Measurements from ENCODE around the gene PCYOX1L.

The PCYOX1L gene

GRCh38 chr5:149337736-149338135 lies 20.1 kb upstream of the PCYOX1L start:
- no peak for DNase-seq (ENCODE audit: low read depth)

GRCh38 chr5:149338364-149338763 lies 19.5 kb upstream of the PCYOX1L start:
- no peak for DNase-seq (ENCODE audit: low read depth)

- no peak for DNase-seq (ENCODE audit: low read depth)
Measured at GRCh38 chr5:149340920-149341319, 16.9 kb upstream of the PCYOX1L start.

GRCh38 chr5:149341876-149342275 lies 16.0 kb upstream of the PCYOX1L start:
- no peak for DNase-seq (ENCODE audit: low read depth)

- DNase-seq (ENCODE audit: low read depth): no peak
Measured at GRCh38 chr5:149344151-149344550, 13.7 kb upstream of the PCYOX1L start.

GRCh38 chr5:149345147-149345891 lies 12.5 kb upstream of the PCYOX1L start, which contains the start of gene GRPEL2:
Gene GRPEL2, plus strand, starts transcription at chr5:149345499. Its CDS starts 41 bp downstream, at chr5:149345540.
- DNase-seq (ENCODE audit: low read depth): peak; percentile 82

GRCh38 chr5:149345892-149346222 lies 12.0 kb upstream of the PCYOX1L start:
- DNase-seq (ENCODE audit: low read depth): no peak

- DNase-seq (ENCODE audit: low read depth): no peak
Measured at GRCh38 chr5:149348518-149348917, 9.3 kb upstream of the PCYOX1L start.

GRCh38 chr5:149349382-149349781 lies 8.5 kb upstream of the PCYOX1L start:
- DNase-seq (ENCODE audit: low read depth): no peak

- no peak for DNase-seq (ENCODE audit: low read depth)
Measured at GRCh38 chr5:149352169-149352568, 5.7 kb upstream of the PCYOX1L start.

GRCh38 chr5:149353911-149354310 lies 3.9 kb upstream of the PCYOX1L start:
- DNase-seq (ENCODE audit: low read depth): no peak

- DNase-seq (ENCODE audit: low read depth): no peak
Measured at GRCh38 chr5:149355688-149356087, 2.2 kb upstream of the PCYOX1L start.

GRCh38 chr5:149356391-149356790 lies 1.5 kb upstream of the PCYOX1L start:
- DNase-seq (ENCODE audit: low read depth): no peak

GRCh38 chr5:149358294-149358651 lies 427 bp downstream of the PCYOX1L start:
- peak; percentile 11 for DNase-seq (ENCODE audit: low read depth)

- no peak for DNase-seq (ENCODE audit: low read depth)
Measured at GRCh38 chr5:149358868-149359495, 1.1 kb downstream of the PCYOX1L start.

- DNase-seq (ENCODE audit: low read depth): no peak
Measured at GRCh38 chr5:149360272-149360671, 2.4 kb downstream of the PCYOX1L start.

- DNase-seq (ENCODE audit: low read depth): no peak
Measured at GRCh38 chr5:149362541-149362940, 4.7 kb downstream of the PCYOX1L start.

- DNase-seq (ENCODE audit: low read depth): no peak
Measured at GRCh38 chr5:149363358-149363757, 5.5 kb downstream of the PCYOX1L start.

GRCh38 chr5:149363936-149364335 lies 6.1 kb downstream of the PCYOX1L start:
- DNase-seq (ENCODE audit: low read depth): no peak

GRCh38 chr5:149364719-149365118 lies 6.9 kb downstream of the PCYOX1L start:
- DNase-seq (ENCODE audit: low read depth): no peak

GRCh38 chr5:149365418-149365817 lies 7.6 kb downstream of the PCYOX1L start:
- DNase-seq (ENCODE audit: low read depth): no peak

GRCh38 chr5:149366169-149366729 lies 8.4 kb downstream of the PCYOX1L start:
- DNase-seq (ENCODE audit: low read depth): no peak

GRCh38 chr5:149367249-149367971 lies 9.6 kb downstream of the PCYOX1L start:
- DNase-seq (ENCODE audit: low read depth): no peak

Data from stimulated activated CD8-positive, alpha-beta memory T cell treated with anti-CD3 and anti-CD28 coated beads, Interleukin-12 subunit alpha, Interleukin-12 subunit beta, amount 100 ng/mL, for 4 hours (primary cell).